Measurements from ENCODE around the gene GRIN1. TPM values are rescaled to one million over a fixed set of nuclear protein-coding genes. Genes with fewer than 3 reads are reported as not detected.

GRIN1 gene
- polyA plus RNA-seq, 1 donor: not detected

DNA sequence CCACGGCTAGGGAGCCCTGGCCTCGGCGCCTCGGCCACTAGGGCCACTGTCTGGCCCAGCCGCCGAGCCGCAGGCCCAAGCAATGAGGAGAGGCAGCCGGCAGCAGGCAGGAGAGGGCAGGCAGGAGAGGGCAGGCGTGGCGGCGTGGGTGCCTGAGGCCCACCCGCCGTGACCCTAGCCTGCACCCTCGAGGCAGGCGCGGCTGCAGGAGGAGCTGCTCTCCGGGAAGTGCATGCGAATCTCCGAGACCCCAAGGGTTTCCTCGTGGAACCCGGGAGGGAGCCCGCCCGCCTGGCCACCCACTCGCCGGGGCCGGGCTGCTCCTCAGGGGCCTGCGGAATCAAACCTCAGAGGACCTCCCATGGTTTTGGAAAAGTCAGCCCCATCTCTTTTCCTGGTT, 9.3 kb downstream of the GRIN1 start:
- DNase-seq (ENCODE audit: low read depth): no peak

DNA sequence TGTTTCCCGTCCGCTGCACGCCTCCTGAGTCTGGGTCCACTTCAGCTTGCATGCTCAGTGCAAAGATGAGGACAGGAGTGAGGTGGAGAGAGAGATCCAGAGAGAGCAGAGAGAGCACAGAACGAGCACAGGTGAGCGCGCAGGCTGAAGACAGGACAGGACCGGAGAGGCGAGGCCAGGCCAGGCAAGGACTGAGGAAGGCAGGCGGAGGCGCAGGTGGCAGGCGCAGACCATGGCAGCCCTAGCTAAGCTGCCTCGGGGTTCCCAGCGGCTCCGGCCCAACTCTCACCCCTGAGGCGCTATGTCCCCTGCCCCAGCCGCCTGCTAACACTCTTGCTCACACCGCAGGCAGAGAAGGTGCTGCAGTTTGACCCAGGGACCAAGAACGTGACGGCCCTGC, 9.7 kb downstream of the GRIN1 start:
- no peak for DNase-seq (ENCODE audit: low read depth)

DNA sequence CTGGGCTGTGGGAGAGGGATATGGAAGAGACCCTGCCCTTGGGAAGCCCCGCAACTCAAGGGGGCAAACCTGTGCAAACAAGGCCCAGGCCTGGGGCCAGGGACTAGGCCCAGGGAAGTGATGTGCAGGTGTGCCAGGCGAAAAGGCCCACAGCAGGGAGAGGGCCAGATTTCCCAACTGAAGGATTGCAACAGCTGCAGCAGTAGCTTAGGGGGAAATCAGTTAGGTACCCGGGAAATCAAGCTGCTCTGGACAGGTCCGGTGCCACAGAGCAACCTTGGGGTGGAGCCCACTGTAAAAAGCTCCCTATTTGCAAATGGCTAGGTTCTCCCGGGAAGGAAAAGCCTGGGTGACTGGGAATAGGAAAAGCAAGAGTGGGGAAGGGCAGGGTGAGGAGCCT, 10.4 kb downstream of the GRIN1 start:
- DNase-seq (ENCODE audit: low read depth): no peak

DNA sequence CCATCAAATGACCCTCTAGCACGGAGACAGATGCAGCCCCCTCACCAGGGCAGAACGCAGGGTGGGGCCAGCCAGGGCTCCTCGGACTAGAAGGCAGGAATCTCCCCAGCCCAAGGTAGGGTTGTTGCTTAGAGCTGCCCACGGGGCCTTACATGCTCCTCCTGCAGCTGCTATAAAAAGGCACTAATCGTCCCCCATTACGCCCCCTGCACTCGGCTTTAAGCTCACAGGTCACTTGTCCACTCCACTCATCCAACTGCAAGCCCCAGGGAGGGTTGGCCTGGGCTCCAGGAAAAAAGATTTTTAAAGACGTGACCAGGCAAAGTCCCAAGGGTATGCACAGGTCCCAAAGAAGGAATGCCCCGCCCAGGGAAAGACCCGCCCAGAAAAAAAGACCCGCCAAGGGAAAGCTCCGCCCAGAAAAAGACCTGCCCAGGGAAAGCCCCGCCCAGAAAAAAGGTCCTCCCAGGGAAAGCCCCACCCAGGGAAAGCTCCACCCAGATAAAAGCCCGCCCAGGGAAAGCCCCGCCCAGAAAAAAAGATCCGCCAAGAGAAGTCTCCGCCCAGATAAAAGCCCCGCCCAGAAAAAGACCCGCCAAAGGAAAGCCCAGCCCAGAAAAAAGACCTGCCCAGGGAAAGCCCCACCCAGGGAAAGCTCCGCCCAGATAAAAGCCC, 11.1 kb downstream of the GRIN1 start:
- no peak for DNase-seq (ENCODE audit: low read depth)

DNA sequence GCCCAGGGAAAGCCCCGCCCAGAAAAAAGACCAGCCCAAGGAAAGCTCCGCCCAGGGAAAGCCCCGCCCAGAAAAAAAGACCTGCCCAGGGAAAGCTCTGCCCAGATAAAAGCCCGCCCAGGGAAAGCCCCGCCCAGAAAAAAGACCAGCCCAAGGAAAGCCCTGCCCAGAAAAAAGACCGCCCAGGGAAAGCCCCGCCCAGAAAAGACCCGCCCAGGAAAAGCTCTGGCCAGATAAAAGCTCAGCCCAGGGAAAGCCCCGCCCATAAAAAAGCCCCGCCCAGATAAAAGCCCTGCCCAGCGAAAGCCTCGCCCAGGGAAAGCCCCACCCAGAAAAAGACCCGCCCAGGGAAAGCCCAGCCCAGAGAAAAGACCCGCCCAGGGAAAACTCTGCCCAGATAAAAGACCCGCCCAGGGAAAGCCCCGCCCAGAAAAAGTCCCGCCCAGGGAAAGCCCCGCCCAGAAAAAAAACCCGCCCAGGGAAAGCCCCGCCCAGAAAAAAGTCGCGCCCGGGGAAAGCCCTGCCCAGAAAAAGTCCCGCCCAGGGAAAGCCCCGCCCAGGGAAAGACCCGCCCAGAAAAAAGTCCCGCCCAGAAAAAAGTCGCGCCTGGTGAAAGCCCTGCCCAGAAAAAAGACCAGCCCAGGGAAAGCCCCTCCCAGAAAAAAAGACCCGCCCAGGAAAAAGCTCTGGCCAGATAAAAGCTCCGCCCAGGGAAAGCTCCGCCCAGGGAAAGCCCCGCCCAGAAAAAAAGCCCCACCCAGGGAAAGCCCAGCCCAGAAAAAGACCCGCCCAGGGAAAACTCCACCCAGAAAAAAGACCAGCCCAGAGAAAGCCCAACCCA, 11.9 kb downstream of the GRIN1 start:
- no peak for DNase-seq (ENCODE audit: low read depth)

DNA sequence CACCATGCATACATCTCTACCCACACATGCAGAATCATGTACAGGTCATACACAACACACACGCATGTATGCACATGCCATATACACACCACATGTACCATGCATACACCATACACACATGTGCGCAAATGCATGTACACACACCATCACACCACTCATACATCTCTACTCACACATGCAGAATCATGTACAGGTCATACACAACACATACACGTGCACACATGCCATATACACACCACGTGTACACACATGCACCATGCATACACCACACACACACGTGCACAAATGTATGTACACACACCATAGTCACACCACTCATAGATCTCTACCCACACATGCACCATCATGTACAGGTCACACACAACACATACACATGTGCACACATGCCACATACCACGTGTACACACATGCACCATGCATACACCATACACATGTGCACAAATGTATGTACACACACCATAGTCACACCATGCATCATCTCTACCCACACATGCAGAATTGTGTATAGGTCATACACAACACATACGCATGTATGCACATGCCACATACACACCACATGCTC, 14.0 kb downstream of the GRIN1 start:
- DNase-seq (ENCODE audit: low read depth): no peak

DNA sequence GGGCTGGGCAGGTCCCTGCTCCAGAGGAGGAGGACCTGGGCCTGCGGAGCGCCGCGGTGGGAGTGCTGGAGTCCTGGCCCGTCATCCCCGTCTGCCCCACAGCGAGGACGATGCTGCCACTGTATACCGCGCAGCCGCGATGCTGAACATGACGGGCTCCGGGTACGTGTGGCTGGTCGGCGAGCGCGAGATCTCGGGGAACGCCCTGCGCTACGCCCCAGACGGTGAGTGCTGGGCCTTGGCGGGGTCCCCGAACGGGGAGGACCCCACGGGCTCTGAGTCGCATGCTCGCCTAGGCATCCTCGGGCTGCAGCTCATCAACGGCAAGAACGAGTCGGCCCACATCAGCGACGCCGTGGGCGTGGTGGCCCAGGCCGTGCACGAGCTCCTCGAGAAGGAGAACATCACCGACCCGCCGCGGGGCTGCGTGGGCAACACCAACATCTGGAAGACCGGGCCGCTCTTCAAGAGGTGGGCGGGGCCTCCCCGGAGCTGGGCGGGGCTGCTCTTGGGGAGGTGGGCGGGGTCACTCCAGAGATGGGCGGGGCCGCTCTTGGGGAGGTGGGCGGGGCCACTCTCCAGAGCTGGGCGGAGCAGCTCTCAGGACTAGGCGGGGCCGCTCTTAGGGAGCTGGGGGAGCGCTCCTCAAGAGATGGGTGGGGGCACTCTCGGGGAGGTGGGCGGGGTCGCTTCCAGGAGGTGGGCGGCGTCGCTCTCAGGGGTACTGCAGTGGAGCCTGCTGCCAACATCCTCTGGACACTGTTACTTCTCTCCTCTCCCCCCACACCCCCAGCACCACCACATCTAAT, 17.8 kb downstream of the GRIN1 start:
- no peak for DNase-seq (ENCODE audit: low read depth)

DNA sequence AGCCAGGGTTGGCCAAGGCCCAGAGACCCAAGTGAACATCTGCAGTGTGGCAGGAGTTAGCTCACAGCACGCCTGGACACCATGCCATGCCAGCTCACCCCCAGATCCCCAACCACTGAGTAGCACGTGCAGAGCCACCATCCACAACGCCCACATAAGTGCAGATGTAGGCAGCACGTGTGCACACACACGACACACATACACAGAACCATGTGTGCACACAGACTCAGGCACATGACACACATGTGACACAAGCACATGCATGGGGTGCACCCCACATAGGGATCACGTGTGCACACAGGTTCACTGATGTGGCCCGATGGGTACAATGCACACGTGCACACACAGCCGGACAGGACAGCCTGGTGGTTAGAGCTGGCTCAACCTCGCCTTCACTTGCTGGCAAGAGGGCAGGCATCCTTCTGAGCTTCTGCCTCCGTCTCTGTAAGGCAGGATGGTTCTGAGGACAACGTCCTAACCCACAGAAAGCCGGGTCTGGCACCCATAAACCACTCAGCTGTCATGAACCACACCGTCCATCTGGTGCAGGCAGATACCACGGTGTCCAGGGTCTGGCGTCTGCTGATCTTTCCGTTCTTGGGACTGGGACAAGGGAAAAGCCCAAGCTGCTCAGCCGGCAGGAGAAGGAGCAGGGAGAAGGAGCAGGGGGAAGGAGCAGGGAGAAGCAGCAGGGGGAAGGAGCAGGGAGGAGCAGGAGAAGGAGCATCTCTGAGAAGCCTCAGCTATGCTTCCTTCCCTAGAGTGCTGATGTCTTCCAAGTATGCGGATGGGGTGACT, 18.9 kb downstream of the GRIN1 start:
- no peak for DNase-seq (ENCODE audit: low read depth)

DNA sequence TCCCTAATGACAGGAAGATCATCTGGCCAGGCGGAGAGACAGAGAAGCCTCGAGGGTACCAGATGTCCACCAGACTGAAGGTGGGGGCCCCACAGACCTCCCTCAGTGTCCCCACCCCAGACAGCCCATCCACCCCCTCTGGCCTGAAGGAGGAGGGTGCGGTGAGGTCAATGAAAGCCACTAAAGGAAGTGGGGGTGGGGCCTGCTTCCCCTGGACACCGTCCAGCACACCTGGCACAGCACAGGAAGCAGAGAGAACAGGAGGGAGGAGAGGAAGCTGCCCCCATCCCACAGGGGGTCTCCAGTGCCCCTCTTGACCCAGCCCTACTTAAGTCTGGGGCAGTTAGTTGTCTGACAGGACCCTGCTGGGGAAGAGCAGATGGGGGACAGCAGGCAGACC, 19.7 kb downstream of the GRIN1 start:
- no peak for DNase-seq (ENCODE audit: low read depth)

DNA sequence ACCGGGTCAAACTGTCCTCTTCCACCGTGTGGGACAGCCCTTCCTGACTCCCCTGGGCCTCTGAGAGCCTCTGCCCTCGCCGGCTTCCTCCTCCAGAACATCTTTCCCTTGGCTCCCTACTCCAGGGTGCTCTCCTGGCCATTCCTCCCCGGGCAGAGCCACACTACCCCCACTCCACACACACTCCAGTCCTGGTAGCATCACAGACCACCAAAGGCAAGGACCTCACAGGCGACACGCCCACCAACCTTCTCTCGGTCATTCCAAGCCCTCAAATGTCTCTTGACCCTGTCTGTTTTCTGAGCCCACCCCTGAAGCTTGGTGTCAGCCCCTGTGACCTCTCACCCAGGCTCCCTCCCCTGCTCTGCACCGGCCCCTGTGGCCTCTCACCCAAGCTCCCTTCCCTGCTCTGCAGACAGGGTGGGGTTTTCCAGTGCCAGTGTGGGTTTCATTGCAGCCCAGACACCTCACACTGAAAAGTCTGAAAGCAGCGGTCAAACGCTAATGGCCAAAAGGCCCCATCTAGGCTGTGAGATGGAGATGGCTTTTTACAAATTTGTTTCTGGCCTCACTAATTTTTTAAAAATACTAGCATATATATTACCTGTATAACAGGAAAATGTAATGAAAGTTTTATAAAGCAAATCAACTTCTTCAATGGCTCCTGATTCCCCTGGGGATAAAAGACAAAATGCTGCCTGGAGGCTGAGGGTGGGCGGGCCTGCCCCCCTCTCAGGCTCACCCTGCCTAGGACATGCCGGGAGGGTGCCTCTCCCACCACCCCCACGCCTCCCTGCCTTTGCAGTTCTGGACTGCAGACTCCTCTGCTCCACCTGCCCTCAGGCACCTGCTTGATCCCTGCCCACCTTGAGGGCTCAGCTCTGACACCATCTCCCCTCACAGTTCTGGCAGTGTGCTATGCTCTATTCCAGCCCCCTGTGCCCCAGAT, 20.4 kb downstream of the GRIN1 start:
- DNase-seq (ENCODE audit: low read depth): no peak

DNA sequence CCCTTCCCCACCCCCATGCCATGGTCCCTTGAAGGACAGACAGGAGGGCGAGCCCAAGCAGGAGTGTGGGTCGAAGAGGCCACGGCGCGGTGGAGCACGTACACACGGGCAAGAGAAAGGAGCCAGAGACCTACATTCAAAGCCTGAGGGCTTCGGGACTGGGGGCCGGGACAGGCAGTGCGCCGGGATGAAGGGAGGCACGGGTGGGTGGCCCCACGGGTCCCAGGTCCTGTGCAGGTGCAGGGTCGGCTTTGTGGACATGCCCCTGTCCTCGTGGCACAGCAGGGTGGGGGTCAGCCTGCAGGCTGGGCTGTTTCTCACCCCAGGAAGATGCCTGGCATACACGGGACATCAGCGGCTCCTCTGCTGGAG, 21.1 kb downstream of the GRIN1 start:
- no peak for DNase-seq (ENCODE audit: low read depth)

DNA sequence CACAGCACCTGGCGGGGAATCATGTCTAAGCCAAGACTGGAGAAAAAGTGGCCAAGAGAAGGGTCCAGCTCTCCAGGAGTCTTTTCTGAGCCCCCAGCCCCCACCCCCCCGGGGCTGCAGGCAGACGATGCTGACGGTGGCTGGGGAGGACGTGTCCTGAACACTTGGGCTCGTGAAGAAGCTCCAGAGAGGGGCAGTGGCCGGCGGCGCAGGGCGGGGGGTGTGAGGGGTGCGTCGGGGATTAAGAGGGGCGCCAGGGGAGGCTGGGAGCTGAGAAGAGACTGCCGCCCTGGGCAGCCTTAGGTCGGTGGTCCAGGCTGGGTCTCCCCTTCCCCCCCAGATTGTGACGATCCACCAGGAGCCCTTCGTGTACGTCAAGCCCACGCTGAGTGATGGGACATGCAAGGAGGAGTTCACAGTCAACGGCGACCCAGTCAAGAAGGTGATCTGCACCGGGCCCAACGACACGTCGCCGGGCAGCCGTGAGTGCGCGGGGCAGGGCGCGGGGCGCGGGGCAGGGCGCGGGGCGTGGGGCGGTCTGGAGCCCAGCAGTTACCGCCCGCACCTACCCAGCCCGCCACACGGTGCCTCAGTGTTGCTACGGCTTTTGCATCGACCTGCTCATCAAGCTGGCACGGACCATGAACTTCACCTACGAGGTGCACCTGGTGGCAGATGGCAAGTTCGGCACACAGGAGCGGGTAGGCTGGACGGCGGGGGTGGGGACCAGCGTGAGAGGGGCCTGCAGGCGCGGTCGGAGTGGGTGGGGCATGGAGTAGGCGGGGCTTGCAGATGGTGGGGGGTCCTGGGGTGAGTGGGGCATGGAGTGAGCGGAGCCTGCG, 22.0 kb downstream of the GRIN1 start:
- DNase-seq (ENCODE audit: low read depth): no peak

DNA sequence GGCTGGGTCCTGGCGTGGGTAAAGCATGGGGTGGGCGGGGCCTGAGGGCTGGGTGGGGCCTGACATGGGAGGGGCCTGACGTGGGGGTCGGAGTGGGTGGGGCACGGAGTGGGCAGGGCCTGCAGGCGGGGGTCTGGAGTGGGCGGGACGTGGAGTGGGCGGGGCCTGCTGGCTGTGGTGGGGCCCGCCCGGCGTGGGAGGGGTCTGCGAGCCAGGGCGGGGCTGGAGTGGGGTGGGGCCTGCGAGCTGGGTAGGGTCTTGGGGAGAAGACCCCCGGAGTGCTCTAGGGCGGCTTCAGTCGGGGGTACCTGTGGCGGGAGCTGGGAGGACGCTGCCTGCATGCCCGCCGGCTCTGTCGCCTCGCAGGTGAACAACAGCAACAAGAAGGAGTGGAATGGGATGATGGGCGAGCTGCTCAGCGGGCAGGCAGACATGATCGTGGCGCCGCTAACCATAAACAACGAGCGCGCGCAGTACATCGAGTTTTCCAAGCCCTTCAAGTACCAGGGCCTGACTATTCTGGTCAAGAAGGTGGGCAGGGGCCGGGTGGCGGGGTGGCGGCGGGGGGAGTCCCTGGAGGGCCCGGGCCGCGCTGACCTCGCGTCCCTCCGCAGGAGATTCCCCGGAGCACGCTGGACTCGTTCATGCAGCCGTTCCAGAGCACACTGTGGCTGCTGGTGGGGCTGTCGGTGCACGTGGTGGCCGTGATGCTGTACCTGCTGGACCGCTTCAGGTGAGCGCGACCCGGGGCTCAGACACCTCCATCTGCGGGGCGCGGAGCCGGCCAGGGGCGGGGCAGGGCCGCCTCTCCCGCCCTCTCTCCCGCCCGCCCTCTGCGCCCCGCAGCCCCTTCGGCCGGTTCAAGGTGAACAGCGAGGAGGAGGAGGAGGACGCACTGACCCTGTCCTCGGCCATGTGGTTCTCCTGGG, 22.9 kb downstream of the GRIN1 start:
- DNase-seq (ENCODE audit: low read depth): no peak

DNA sequence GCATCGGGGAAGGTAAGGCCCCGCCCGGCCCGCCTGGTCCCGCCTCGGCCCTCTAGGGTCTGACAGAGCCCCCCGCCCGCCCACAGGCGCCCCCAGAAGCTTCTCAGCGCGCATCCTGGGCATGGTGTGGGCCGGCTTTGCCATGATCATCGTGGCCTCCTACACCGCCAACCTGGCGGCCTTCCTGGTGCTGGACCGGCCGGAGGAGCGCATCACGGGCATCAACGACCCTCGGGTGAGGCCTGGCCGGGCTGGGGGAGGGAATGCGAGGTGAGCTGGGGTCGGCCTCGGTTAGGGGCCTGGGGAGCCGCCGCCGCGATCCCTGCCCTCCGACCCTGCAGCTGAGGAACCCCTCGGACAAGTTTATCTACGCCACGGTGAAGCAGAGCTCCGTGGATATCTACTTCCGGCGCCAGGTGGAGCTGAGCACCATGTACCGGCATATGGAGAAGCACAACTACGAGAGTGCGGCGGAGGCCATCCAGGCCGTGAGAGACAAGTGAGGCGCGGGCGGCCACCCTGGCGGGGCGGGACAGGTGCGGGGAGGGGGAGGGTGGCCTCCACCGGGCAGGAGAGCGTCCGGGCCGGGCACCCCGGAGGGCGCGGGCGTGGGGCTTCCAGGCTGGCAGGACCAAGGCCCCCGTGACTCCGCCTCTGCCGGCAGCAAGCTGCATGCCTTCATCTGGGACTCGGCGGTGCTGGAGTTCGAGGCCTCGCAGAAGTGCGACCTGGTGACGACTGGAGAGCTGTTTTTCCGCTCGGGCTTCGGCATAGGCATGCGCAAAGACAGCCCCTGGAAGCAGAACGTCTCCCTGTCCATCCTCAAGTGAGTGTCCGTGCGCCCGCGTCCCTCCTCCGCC, 23.8 kb downstream of the GRIN1 start:
- DNase-seq (ENCODE audit: low read depth): no peak

DNA sequence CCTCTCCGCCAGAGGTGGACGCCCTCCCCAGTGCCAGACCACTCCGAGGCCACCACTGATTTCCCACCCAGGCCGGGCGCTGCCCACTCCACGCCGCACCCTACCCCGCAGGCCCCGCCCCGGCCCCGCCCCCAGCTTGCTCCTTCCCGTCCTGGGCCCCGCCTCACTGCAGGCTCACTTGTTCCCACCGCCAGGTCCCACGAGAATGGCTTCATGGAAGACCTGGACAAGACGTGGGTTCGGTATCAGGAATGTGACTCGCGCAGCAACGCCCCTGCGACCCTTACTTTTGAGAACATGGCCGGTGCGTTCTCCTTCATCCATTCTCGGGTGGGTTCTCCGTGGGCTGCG, 24.4 kb downstream of the GRIN1 start:
- DNase-seq (ENCODE audit: low read depth): no peak

DNA sequence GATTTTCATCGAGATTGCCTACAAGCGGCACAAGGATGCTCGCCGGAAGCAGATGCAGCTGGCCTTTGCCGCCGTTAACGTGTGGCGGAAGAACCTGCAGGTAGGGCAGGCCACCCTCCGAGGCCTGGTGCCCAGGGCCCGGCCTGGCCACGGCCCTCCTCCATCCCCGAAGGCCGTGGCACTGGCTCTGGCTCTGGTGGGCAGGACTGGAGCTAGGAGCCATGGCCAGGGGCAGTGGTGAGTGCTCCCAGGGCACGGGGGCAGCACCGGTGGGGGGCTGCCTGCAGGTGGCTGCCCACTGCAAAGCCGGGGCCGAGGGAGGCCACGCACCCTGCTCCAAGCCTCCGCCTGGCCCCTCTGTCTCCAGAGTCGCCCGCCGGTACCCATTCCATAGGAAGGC, 24.9 kb downstream of the GRIN1 start:
- DNase-seq (ENCODE audit: low read depth): no peak
